ENCODE results near the gene SCD5. TPM values are rescaled to one million over a fixed set of nuclear protein-coding genes. Genes with fewer than 3 reads are reported as not detected.

SCD5 gene
- polyA plus RNA-seq, 1 donor: 68.1 TPM

DNA sequence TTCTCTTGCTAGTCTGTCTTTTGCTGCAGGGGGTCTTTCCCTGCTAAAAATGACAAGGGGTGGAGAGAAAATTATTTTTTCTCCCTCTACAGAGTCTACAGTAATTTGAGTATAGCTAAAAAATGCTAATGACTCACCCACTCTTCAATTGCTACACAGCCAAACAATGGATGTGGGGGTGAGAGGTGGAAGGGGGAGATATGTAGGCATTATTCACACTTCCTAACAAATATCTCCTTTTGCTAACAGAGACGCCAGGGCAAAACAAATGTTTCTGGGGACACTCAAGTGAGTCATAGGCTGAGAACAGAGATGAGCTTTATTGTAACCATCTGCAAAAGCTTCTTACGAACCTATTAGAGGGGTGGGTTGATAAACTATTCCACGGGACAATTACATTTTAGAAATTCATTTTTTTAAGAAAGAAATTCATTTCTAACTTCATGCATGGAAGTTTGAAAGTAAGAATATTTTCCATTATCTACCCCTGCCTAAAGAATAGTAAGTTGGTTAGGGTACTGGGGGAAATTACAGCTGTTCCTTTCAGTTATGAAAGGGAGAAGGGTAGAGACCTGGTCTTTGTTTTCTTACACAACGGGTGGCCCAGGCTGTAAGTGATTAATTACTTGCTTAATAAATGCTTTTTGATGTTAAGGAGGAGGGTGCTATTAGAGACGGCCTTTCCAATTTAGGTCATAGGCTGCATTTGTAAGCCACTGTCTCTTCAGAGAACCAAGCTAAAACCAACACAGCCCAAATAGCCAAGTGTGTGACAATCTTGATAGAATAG, 12.8 kb downstream of the SCD5 start:
- WGBS (ENCODE audit: insufficient coverage, low lambda C conversion rate): no CpG with 5 or more reads among the region's 5 CpGs
- Histone ChIP-seq H3K9me3 (ENCODE audit: control insufficient read depth, low read depth, low read length) (no peaks in the 10 kb centered on the region), H3K4me3 (ENCODE audit: low read length) (no peak overlapping the region), H3K4me1 (ENCODE audit: control insufficient read depth, insufficient read depth, low read length) (peaks cover 47% of the 10 kb centered on the region), H3K27ac (ENCODE audit: low read length) (peak overlapping the region; percentile 82), H3K27me3 (ENCODE audit: control insufficient read depth, insufficient read depth, low read length) (no peaks in the 10 kb centered on the region), H3K36me3 (ENCODE audit: control insufficient read depth, insufficient read depth, low read length) (no peaks in the 10 kb centered on the region)
- no peak for DNase-seq

DNA sequence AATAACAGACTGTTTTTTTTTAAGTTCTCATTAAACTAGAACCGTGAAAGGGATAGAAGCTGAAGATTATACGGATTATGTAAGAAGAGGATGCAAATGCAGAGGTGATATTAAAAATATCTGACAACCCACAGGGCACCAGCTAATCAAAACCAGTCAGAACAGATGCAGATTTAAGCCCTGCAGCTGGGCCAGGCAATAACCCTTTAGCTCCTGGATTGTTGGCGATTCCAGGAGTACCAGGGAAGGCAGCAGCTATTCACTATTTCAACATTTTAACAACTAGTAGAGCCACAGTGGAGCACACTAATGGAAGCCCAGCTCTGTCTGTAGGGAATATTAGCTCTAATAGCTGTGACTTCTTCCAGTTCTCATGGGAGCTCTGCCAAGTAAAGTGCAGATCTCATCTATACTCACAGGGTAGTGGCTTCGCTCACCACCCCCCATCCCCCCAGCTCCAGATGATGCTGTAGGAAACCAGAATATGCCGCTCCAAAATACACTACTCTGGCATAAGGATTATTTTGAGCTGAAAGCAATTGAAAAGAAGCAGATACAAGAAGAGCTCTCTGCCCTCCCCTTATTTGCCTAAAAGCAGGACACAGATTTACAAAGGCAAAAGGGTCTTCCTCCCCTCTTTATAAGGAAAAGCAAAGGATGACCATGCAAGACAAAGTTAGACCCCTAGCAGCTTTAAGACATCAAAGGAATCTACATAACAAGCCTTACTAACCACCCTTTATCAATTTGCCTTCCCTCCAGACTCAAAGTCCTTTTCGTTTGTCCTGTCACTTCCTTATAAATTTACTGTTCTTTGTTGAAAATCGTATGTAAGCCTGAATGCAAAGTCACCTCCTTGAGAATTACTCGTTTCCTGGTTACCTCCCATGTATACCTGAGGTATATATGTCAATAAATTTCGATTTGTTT, 13.7 kb downstream of the SCD5 start:
- peak overlapping the region; percentile 82 for H3K27ac ChIP-seq (ENCODE audit: low read length)

DNA sequence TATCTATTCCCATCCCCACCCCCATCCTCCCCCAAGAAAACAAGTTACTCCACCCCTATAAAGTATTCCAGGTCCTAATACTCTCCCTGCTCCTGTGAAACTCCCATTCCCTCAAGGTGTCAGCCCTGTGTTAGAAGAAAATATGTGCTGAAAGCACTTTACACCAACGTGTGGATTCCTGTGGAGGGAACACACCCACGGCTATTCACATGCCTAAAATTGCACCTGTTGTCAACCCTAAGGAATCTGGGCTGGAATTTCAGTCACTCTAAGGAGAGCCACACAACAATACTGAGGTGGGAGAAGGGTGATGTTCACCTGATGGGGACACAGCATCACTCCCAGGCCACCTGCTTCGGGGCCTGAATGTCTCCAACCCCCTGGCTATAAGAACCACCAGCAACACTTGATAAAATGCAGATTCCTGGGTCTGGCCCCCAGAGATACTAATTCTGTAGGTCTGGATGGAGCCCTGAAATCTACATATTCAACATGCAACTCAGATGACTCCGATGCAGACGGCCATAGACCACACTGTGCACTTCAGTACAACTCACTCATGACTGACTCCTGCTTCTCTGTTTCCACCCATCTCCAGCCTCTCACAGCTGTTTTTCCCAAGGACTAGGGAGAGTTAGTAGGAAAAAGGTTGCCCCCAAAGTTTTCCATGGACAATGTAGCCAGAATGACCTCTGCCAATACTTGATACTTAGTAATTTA, 15.8 kb downstream of the SCD5 start:
- peak in 1 of 2 donors; percentile 45 for DNase-seq
- WGBS (ENCODE audit: insufficient coverage, low lambda C conversion rate): no CpG with 5 or more reads among the region's 5 CpGs
- Histone ChIP-seq H3K9me3 (ENCODE audit: control insufficient read depth, low read depth, low read length) (no peaks in the 10 kb centered on the region), H3K4me1 (ENCODE audit: control insufficient read depth, insufficient read depth, low read length) (peaks cover 71% of the 10 kb centered on the region), H3K27ac (ENCODE audit: low read length) (peak overlapping the region; percentile 93), H3K27me3 (ENCODE audit: control insufficient read depth, insufficient read depth, low read length) (no peaks in the 10 kb centered on the region), H3K36me3 (ENCODE audit: control insufficient read depth, insufficient read depth, low read length) (no peaks in the 10 kb centered on the region), H3K4me3 (ENCODE audit: low read length) (no peak overlapping the region)

More for the DNA sequence above, 13.7 kb downstream of the SCD5 start:
- no peaks in the 10 kb centered on the region for H3K9me3 ChIP-seq (ENCODE audit: control insufficient read depth, low read depth, low read length)
- H3K36me3 ChIP-seq (ENCODE audit: control insufficient read depth, insufficient read depth, low read length): no peaks in the 10 kb centered on the region
- DNase-seq: peak; percentile 56 to 88
- 12% methylated on average over 6 of the region's 9 CpGs for WGBS (ENCODE audit: insufficient coverage, low lambda C conversion rate)
- H3K4me1 ChIP-seq (ENCODE audit: control insufficient read depth, insufficient read depth, low read length): peaks cover 52% of the 10 kb centered on the region
- H3K27me3 ChIP-seq (ENCODE audit: control insufficient read depth, insufficient read depth, low read length): no peaks in the 10 kb centered on the region
- H3K4me3 ChIP-seq (ENCODE audit: low read length): no peak overlapping the region

DNA sequence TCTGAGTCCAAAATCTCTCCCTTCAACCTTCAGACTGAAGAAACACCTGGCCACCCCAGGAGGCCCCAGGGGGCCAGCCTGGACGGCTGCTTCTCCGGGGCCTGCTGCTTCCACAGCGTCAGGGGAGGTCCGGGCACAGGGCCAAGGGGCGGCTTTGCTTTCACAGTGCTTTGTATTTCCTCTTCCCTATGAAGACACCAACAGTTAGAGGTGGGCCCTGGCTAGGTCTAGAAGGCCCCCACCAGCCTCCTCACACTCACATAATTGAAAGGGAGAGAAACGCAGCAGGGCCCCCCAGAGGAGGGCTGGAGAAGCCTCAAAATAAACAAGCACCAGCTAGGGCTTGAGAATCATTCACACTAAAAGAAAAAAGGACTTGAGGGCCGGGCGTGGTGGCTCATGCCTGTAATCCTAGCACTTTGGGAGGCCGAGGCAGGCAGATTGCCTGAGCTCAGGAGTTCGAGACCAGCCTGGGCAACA, 17.8 kb downstream of the SCD5 start:
- DNase-seq: peak; percentile 96 to 99
- no peaks in the 10 kb centered on the region for H3K9me3 ChIP-seq (ENCODE audit: control insufficient read depth, low read depth, low read length)
- H3K4me3 ChIP-seq (ENCODE audit: low read length): no peak overlapping the region
- no peaks in the 10 kb centered on the region for H3K27me3 ChIP-seq (ENCODE audit: control insufficient read depth, insufficient read depth, low read length)
- WGBS (ENCODE audit: insufficient coverage, low lambda C conversion rate): no CpG with 5 or more reads among the region's 10 CpGs
- H3K27ac ChIP-seq (ENCODE audit: low read length): peak overlapping the region; percentile 93
- no peaks in the 10 kb centered on the region for H3K36me3 ChIP-seq (ENCODE audit: control insufficient read depth, insufficient read depth, low read length)
- H3K4me1 ChIP-seq (ENCODE audit: control insufficient read depth, insufficient read depth, low read length): peaks cover 74% of the 10 kb centered on the region

- Histone ChIP-seq H3K4me1 (ENCODE audit: control insufficient read depth, insufficient read depth, low read length) (peaks cover 70% of the 10 kb centered on the region), H3K27ac (ENCODE audit: low read length) (peak overlapping the region; percentile 93)
- no CpG with 5 or more reads among the region's 1 CpG for WGBS (ENCODE audit: insufficient coverage, low lambda C conversion rate)
Measured at GRCh38 chr4:82780170-82780751, 18.3 kb downstream of the SCD5 start.

GRCh38 chr4:82779032-82779431, 19.6 kb downstream of the SCD5 start:
- Histone ChIP-seq H3K27me3 (ENCODE audit: control insufficient read depth, insufficient read depth, low read length) (no peaks in the 10 kb centered on the region), H3K4me1 (ENCODE audit: control insufficient read depth, insufficient read depth, low read length) (peaks cover 59% of the 10 kb centered on the region), H3K36me3 (ENCODE audit: control insufficient read depth, insufficient read depth, low read length) (no peaks in the 10 kb centered on the region), H3K4me3 (ENCODE audit: low read length) (no peak overlapping the region), H3K27ac (ENCODE audit: low read length) (peak overlapping the region; percentile 93), H3K9me3 (ENCODE audit: control insufficient read depth, low read depth, low read length) (no peaks in the 10 kb centered on the region)
- WGBS (ENCODE audit: insufficient coverage, low lambda C conversion rate): 71% methylated on average over 1 of the region's 11 CpGs
- peak in 1 of 2 donors; percentile 49 for DNase-seq

More at GRCh38 chr4:82780170-82780751, 18.3 kb downstream of the SCD5 start:
- peak in 1 of 2 donors; percentile 62 for DNase-seq
- Histone ChIP-seq H3K9me3 (ENCODE audit: control insufficient read depth, low read depth, low read length) (no peaks in the 10 kb centered on the region), H3K36me3 (ENCODE audit: control insufficient read depth, insufficient read depth, low read length) (no peaks in the 10 kb centered on the region), H3K27me3 (ENCODE audit: control insufficient read depth, insufficient read depth, low read length) (no peaks in the 10 kb centered on the region), H3K4me3 (ENCODE audit: low read length) (no peak overlapping the region)

- WGBS (ENCODE audit: insufficient coverage, low lambda C conversion rate): no CpG with 5 or more reads among the region's 5 CpGs
- peaks cover 57% of the 10 kb centered on the region for H3K4me1 ChIP-seq (ENCODE audit: control insufficient read depth, insufficient read depth, low read length)
- peak overlapping the region; percentile 62 for H3K27ac ChIP-seq (ENCODE audit: low read length)
- DNase-seq: no peak
- H3K27me3 ChIP-seq (ENCODE audit: control insufficient read depth, insufficient read depth, low read length): no peaks in the 10 kb centered on the region
- H3K9me3 ChIP-seq (ENCODE audit: control insufficient read depth, low read depth, low read length): no peaks in the 10 kb centered on the region
- no peak overlapping the region for H3K4me3 ChIP-seq (ENCODE audit: low read length)
- H3K36me3 ChIP-seq (ENCODE audit: control insufficient read depth, insufficient read depth, low read length): no peaks in the 10 kb centered on the region
Measured at GRCh38 chr4:82777857-82778525, 20.6 kb downstream of the SCD5 start.

GRCh38 chr4:82776925-82777542, 21.6 kb downstream of the SCD5 start:
- Histone ChIP-seq H3K27me3 (ENCODE audit: control insufficient read depth, insufficient read depth, low read length) (no peaks in the 10 kb centered on the region), H3K4me1 (ENCODE audit: control insufficient read depth, insufficient read depth, low read length) (peaks cover 47% of the 10 kb centered on the region), H3K36me3 (ENCODE audit: control insufficient read depth, insufficient read depth, low read length) (no peaks in the 10 kb centered on the region), H3K9me3 (ENCODE audit: control insufficient read depth, low read depth, low read length) (no peaks in the 10 kb centered on the region), H3K27ac (ENCODE audit: low read length) (peak overlapping the region; percentile 62), H3K4me3 (ENCODE audit: low read length) (no peak overlapping the region)
- no peak for DNase-seq
- WGBS (ENCODE audit: insufficient coverage, low lambda C conversion rate): 0% methylated on average over 1 of the region's 5 CpGs

DNA sequence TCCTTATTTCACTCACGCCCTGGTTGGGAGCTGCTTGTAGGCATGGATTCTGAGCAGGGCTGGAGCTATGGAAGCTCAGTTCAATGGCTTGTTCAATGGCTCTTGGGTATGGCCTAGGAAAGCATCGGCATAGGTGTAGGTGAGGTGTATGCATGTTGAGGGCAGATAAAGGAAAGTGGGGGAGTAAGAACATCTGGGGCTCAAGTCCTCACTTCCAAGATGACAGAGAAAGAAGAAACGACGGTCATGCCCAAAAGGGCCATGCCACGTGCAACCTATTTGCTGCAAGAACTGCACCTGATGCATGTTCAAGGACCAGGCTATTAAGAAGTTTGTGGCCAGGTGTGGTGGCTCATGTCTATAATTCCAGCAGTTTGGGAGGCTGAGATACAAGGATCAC, 23.4 kb downstream of the SCD5 start:
- no CpG with 5 or more reads among the region's 5 CpGs for WGBS (ENCODE audit: insufficient coverage, low lambda C conversion rate)

More for the DNA sequence above, 23.4 kb downstream of the SCD5 start:
- no peak for DNase-seq
- peaks cover 30% of the 10 kb centered on the region for H3K4me1 ChIP-seq (ENCODE audit: control insufficient read depth, insufficient read depth, low read length)
- no peaks in the 10 kb centered on the region for H3K9me3 ChIP-seq (ENCODE audit: control insufficient read depth, low read depth, low read length)
- H3K36me3 ChIP-seq (ENCODE audit: control insufficient read depth, insufficient read depth, low read length): no peaks in the 10 kb centered on the region
- H3K4me3 ChIP-seq (ENCODE audit: low read length): no peak overlapping the region
- H3K27ac ChIP-seq (ENCODE audit: low read length): no peak overlapping the region
- H3K27me3 ChIP-seq (ENCODE audit: control insufficient read depth, insufficient read depth, low read length): no peaks in the 10 kb centered on the region

Measured in large intestine (tissue), 3 donors.